HG02938 (cell line): Measurements from ENCODE around the gene NRSN2.

Source experiments
- ATAC-seq: cut with Tn5 transposase; IDR thresholded peaks from one replicate; pipeline ENCODE4 v1.9.1; 2021; ENCODE audit warnings: mild to moderate bottlenecking, moderate library complexity; ENCODE audit not compliant: unreplicated experiment

The NRSN2 gene

DNA sequence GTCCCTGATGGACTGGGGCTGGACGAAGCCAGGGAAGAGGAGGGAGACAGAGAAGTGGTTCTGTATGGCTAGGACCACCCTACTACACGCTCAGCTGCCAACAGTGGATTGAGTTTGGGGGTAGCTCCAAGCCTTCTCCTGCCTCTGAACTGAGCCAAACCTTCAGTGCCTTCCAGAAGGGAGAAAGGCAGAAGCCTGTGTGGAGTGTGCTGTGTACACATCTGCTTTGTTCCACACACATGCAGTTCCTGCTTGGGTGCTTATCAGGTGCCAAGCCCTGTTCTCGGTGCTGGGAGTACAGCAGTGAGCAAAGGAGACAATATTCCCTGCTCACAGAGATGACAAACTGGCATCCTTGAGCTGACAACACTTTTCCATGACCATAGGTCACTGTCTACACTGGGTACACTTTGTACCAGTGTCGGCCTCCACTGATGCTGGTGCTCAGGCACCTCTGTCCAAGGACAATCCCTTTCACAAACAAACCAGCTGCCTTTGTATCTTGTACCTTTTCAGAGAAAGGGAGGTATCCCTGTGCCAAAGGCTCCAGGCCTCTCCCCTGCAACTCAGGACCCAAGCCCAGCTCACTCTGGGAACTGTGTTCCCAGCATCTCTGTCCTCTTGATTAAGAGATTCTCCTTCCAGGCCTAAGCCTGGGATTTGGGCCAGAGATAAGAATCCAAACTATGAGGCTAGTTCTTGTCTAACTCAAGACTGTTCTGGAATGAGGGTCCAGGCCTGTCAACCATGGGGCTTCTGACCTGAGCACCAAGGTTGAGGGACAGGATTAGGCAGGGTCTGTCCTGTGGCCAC lies 49.9 kb downstream of the NRSN2 start:
- ATAC-seq, result no peak

DNA sequence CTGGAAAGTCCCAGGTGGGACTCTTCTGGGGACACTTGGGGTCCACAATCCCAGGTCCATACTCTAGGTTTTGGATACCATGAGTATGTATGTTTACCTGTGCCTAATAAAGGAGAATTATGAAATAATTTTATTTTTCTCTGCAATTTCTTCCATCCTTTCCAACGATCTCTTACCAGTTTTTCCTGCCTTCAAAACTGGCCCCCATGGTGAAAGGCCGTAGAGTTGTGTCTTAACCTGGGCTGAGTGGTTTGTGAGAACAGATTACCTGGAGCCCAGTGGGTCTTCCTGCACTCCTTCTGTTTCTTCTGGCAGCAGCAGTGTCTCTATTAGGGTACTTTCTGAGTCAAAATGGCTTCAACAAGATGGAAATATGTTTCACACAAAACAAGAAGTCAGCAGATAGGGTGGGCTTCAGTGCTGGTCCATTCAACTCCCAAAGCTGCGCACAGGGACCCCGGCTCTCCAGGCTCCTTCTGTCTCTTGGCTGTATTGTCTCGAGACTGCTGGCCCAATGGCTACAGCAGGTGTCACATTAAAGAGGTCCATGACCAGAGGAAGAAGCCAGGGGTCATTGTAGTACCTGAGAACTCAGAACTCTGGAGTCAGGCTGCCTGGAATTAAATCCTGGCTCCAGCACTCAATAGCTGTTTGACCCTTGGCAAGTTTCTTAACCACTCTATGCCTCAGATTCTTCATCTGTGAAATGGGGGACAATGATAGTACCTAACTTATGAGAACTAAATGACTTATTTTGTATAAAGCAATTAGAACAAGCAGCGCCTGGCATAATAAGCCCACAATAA lies 50.7 kb downstream of the NRSN2 start:
- ATAC-seq, result no peak

DNA sequence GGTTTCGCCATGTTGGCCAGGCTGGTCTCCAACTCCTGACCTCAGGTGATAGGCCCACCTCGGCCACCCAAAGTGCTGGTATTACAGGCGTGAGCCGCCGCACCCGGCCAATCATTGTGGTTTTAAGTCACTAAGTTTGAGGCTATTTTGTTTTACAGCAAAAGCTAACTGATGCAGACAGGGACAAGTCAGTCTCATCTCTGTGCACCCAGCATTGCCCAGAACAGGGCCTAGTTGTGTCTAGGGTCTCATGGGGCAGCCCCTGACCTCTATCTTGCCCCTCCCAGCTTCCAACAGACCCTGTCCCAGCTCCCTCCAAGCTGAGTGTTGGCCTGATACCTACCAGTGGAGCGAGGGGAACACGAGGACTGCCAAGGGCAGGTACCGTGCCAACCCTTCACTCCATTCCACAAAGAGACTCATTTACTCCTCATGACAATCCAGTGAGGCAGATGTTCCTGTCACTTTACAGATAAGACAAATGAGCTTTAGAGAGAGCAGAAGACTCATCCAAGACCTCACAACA lies 52.3 kb downstream of the NRSN2 start:
- ATAC-seq, result no peak

DNA sequence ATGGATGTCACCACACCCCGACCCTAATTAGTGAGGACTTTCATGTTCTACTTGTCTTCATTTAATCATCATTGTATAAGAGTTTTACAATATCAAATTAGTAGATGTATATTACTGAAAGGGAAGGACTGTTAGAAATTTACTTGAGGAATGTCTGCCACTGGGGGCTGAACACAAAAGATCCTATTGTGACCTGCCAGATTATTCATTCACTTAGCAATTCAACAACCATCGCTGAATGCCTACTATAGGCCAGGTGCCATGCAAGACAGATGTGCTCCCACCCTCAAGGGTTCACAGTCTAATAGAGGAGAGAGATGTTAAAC lies 53.2 kb downstream of the NRSN2 start:
- no peak for ATAC-seq

DNA sequence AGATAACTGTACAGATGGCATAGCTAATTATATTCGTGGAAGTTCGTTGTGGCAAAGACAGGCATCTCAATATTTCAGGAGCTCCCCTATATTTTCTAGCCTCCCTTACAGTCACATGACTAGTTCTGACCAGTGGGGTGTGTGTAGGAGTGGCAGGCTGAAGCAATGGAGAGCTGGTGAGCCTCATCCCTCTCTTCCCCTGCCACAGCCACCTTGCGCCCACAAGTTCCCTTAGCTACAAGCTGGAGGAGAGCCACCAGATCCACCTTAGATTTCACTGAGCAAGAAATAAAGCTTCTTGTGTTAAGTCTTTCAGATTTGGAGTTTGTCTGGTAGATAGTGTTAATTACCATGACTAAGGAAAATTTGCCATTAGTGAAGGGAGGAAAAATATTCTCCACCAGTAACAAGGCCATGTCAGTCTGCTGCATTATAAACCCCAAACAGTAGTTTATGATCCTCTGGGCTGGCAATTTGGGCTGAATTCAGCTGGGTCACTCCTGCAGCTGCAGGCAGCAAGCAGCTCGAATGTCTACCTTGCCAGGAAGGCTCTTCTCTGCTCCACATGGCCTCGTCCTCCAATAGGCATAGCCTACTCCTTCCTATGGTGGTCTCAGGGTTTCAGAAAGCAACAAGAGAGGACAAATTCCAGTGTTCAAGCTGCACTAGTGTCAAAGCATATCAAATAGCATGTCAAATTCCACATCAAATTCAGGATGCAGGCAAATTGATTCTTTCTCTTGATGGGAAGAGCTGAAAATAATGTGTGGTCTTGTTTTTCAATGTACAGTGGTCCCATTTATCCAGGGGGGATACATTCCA lies 53.8 kb downstream of the NRSN2 start:
- ATAC-seq, result no peak

DNA sequence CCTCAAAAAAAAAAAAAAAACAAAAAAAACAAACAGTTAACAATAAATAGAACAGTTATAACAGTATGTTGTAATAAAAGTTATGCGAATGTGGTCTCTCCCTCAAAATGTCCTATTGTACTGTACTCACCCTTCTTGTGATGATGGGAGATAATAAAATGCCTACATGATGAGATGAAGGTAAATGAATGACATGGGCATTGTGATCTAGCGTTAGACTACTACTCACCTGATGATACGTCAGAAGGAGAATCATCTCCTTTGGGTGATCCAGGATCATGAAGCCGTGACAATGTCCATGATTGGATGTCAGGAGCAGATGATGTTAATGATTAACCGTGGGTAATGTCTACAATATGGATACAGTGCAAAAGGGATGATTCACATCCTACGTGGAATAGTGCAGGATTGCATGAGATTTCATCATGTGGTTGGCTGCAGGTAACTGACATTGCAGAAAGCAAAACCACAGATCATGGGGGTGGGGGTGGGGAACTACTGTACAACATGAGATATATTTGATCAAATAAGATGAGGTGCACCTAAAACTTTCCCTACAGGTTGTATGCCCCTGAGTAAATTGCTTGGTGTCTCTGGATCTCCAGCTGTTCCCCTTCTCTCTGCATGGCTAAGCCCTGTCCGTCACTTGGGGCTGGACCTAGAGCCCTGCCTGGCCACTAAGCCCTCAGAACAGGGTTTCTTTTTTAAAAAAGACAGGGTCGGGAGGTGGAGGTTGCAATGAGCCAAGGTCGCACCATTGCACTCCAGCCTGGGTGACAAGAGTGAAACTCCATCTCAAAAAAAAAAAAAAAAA lies 55.0 kb downstream of the NRSN2 start:
- ATAC-seq, result no peak

DNA sequence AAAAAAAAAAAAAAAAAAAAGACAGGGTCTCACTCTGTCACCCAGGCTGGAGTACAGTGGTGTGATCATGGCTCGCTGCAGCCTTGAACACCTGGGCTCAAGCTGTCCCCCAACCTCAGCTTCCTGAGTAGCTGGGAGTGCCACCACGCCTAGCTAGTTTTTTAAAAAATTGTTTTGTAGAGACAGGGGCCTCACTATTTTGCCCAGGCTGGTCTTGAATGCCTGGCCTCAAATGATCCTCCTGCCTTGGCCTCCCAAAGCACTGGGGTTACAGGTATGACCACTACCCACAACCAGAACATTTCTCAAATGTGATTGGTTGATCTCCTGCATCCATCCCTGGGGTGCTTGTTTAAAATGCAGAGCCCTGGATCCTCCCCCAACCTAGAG lies 55.6 kb downstream of the NRSN2 start:
- ATAC-seq, result no peak

DNA sequence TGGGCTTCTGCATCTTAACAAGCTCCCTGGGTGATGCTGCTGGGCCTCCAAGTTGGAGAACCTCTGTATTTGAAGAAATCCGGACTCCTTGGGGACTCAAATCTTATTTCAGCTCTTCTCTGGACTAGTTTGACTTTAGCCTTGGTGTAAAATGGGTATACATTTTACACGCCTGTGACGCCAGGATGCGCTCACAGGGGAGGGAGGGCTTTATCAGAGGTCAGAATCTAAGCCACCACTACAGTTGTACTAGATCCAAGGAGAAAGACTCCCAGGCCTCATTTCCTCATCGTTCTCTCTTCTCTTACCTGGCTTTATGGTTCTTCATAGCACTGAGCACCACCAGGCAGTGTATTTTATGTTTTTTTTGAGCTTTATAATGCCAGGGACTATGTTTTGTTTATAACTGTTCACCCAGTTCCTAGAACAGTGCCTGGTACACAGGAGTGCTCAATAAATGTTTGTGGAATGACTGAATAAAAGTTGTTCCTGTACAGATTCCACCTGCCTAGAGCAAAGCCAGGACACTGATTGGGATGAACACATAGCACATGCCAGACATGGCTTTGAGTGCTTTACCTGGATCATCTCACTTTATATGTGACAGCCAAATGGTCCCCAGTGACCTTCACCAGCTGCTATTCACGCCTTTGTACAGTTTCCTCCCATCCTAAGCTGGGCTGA lies 56.1 kb downstream of the NRSN2 start:
- ATAC-seq, result no peak

DNA sequence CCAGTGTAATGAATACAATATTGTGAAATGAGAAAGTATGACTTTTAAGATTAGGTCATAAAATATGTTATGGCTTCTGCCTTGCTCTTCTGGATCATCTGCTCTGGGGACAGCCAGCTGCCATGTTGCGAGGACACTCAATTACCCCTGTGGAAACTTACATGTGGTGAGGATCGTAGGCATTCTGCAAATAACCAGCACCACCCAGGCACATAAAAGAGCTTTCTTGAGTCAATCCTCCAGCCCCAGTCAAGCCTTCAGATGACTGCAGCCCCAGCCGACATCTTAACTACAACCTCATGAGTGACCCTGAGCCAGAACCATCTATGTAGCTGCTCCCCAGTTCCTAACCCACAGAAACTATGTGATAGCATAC lies 56.7 kb downstream of the NRSN2 start:
- ATAC-seq, result no peak

DNA sequence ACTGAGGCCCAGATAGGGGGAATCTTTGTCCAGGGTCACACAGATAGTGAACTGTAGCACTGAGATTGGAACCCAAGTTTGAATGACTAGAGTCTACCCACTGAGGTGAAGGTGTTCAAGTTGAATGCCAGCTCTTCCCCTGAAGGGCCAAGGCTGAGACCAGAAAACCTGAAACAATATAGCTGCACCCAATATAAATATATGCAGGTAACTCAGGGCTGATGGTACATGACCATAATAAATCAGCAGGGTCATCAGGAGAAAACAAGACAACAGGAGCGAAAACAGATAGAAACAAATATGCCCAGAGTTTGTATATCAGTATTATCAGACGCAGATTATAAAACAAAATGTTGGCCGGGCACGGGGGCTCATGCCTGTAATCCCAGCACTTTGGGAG lies 57.2 kb downstream of the NRSN2 start:
- no peak for ATAC-seq
